ENCODE data around the gene RCCD1. TPM values are rescaled to one million over a fixed set of nuclear protein-coding genes. Genes with fewer than 3 reads are reported as not detected.

RCCD1 gene
- total RNA-seq, 1 donor from 2014 or later = 14.3 TPM

GRCh38 chr15:90911906-90912769, 42.5 kb upstream of the RCCD1 start:
- no peaks in the 10 kb centered on the region for H3K9me3 Mint-ChIP-seq (ENCODE audit: low read depth)
- H3K4me3 Mint-ChIP-seq (ENCODE audit: unreplicated experiment) = no peak overlapping the region
- H3K27me3 Mint-ChIP-seq (ENCODE audit: low read depth) = no peaks in the 10 kb centered on the region
- H3K36me3 Mint-ChIP-seq (ENCODE audit: low read depth) = peaks cover 34% of the 10 kb centered on the region
- peaks cover 10% of the 10 kb centered on the region for H3K4me1 Mint-ChIP-seq (ENCODE audit: low read depth)
- TF ChIP-seq, protein P1, sequence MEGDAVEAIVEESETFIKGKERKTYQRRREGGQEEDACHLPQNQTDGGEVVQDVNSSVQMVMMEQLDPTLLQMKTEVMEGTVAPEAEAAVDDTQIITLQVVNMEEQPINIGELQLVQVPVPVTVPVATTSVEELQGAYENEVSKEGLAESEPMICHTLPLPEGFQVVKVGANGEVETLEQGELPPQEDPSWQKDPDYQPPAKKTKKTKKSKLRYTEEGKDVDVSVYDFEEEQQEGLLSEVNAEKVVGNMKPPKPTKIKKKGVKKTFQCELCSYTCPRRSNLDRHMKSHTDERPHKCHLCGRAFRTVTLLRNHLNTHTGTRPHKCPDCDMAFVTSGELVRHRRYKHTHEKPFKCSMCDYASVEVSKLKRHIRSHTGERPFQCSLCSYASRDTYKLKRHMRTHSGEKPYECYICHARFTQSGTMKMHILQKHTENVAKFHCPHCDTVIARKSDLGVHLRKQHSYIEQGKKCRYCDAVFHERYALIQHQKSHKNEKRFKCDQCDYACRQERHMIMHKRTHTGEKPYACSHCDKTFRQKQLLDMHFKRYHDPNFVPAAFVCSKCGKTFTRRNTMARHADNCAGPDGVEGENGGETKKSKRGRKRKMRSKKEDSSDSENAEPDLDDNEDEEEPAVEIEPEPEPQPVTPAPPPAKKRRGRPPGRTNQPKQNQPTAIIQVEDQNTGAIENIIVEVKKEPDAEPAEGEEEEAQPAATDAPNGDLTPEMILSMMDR (IDR thresholded peaks at IDR 0.05) = no peak
- DNase-seq (ENCODE audit: low spot score) = no peak
- H3K27ac Mint-ChIP-seq (ENCODE audit: unreplicated experiment) = no peak overlapping the region

- Mint-ChIP-seq H3K27me3 (ENCODE audit: low read depth) (no peaks in the 10 kb centered on the region), H3K36me3 (ENCODE audit: low read depth) (peaks cover 31% of the 10 kb centered on the region), H3K9me3 (ENCODE audit: low read depth) (no peaks in the 10 kb centered on the region), H3K4me3 (ENCODE audit: unreplicated experiment) (no peak overlapping the region), H3K4me1 (ENCODE audit: low read depth) (peaks cover 10% of the 10 kb centered on the region), H3K27ac (ENCODE audit: unreplicated experiment) (no peak overlapping the region)
- no peak for DNase-seq (ENCODE audit: low spot score)
- TF ChIP-seq, protein P1 (IDR thresholded peaks at IDR 0.05) = no peak
These were observed 42.0 kb upstream of the RCCD1 start for GRCh38 chr15:90912770-90913075.

DNA sequence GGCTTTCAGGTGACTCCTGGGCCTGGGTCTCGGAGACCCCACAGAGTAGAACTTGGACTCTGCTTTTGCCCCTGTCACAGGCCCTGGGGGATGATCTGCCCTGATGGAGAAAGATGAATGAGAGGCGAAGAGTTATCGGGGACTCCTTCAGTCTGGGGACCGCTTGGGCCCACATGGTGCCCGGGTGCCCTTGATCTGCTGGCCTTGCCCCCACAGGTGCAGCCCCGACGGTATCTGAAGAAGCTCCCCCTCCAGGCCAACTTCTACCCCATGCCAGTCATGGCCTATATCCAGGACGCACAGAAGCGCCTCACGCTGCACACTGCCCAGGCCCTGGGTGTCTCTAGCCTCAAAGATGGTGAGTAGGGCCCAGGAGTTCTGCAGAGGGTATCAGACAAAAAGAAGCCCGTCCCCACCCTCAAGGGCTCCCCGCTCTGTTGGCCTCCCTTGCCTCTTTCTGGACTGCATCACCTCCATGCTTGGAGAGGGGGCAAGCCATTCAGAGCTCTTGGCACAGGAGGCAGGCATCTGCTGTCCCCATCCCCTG, 41.2 kb upstream of the RCCD1 start:
- Mint-ChIP-seq H3K27ac (ENCODE audit: unreplicated experiment) (no peak overlapping the region), H3K9me3 (ENCODE audit: low read depth) (no peaks in the 10 kb centered on the region), H3K4me3 (ENCODE audit: unreplicated experiment) (no peak overlapping the region), H3K36me3 (ENCODE audit: low read depth) (peaks cover 33% of the 10 kb centered on the region), H3K27me3 (ENCODE audit: low read depth) (no peaks in the 10 kb centered on the region), H3K4me1 (ENCODE audit: low read depth) (peaks cover 10% of the 10 kb centered on the region)
- no peak for DNase-seq (ENCODE audit: low spot score)
- TF ChIP-seq, protein P1 (IDR thresholded peaks at IDR 0.05) = no peak

DNA sequence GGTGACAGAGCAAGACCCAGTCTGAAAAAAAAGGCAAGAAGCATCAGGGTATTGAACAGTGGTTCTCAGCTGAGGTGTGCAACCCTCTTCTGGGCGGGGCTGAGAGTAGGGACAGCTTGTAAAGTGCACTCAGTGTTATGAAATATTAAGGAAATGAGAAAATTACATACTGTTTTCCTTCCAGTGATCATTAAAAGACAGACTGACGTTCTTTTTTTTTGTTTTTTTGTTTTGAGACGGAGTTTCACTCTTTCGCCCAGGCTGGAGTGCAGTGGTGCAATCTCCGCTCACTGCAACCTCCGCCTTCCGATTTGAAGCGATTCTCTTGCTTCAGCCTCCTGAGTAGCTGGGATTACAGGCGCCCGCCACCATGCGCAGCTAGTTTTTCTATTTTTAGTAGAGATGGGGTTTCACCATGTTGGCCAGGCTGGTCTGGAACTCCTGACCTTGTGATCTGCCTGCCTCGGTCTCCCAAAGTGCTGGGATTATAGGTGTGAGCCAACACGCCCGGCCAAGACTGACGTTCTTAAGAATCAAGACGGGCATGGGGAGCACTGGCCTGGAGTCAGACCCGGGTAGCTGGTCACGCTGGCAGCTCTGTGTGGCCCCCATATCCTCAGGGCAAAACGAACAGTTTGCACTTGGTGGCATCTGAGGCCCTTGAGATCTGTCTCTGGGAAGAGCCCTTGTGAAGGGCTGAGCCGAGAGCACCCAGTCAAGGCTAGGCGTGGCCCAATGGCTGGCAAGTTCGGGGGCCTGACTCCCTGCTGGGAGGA, 40.2 kb upstream of the RCCD1 start:
- H3K4me1 Mint-ChIP-seq (ENCODE audit: low read depth) = peaks cover 10% of the 10 kb centered on the region
- H3K36me3 Mint-ChIP-seq (ENCODE audit: low read depth) = peaks cover 37% of the 10 kb centered on the region
- no peak for DNase-seq (ENCODE audit: low spot score)
- no peaks in the 10 kb centered on the region for H3K9me3 Mint-ChIP-seq (ENCODE audit: low read depth)
- H3K27me3 Mint-ChIP-seq (ENCODE audit: low read depth) = no peaks in the 10 kb centered on the region
- no peak overlapping the region for H3K27ac Mint-ChIP-seq (ENCODE audit: unreplicated experiment)
- no peak overlapping the region for H3K4me3 Mint-ChIP-seq (ENCODE audit: unreplicated experiment)
- TF ChIP-seq, protein P1 (IDR thresholded peaks at IDR 0.05) = no peak

- no peak for DNase-seq (ENCODE audit: low spot score)
- Mint-ChIP-seq H3K36me3 (ENCODE audit: low read depth) (peaks cover 43% of the 10 kb centered on the region), H3K27me3 (ENCODE audit: low read depth) (no peaks in the 10 kb centered on the region), H3K27ac (ENCODE audit: unreplicated experiment) (peak overlapping the region; percentile 90), H3K9me3 (ENCODE audit: low read depth) (no peaks in the 10 kb centered on the region), H3K4me1 (ENCODE audit: low read depth) (peaks cover 10% of the 10 kb centered on the region), H3K4me3 (ENCODE audit: unreplicated experiment) (no peak overlapping the region)
- TF ChIP-seq, protein P1 (IDR thresholded peaks at IDR 0.05) = no peak
These were observed 39.4 kb upstream of the RCCD1 start for GRCh38 chr15:90915216-90915807.
